NCI-H2029 treated with DMSO at 0.1 percent for 48 hours (cell line): Measurements from ENCODE around the gene HDAC3.
"Not testable (repeated sequence)": the region's sequence is repeated elsewhere in the genome, so short reads cannot be mapped to it uniquely, and the experiment has no call there.

Experiments used
- DNase-seq: peaks from one replicate; lab custom pipeline; 2025; lab: John Stamatoyannopoulos, UW

HDAC3 gene

DNA sequence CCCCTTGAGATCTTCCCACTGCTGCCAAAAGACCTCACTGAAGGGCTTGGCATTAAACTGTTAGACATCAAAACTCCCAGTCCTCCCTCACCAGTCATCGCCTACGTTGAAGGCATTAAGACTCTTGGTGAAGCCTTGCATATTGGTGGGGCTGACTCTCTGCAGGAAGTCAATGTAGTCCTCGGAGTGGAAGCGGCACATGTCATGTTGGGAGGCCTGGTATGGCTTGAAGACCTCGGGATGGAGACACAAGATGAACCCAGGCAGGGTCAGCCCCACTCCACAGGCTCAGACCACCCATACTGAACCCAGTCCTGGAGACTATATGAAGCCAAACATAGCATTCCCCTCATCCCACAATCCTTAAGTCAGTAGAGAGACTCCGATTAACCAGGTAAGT, 1.9 kb downstream of the HDAC3 start:
- DNase-seq: no peak

DNA sequence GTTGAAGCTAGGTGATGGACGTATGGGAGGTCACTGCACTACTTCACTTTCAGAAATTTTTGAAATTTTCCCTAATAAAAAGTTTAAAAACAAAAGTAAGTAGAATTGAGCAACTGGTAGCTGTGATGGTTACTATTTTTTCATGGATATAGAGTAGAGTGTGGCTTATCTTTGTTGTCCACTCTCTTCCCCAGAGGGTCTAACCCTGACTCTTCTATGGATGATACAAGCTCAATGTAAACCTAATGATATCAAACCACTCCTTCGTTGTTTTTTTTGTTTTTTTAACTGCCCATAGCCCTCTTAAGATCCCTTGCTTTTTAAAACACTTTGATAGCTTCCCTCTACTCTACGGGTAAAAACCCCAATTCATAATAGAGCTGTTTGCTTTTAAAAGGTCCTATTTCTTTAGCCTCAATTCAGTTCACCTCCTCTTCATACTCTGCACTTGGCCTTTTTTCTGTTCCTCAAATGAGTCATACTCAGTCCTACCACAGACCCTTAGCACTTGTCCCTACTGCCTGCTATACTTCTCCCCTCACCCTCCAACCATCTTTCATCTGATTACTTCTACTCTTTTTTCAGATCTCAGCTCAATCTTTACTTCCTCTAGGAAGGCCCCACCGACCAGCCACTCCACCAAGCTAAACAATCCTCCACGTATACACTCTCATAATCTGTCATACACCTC, 2.6 kb downstream of the HDAC3 start:
- DNase-seq: no peak

DNA sequence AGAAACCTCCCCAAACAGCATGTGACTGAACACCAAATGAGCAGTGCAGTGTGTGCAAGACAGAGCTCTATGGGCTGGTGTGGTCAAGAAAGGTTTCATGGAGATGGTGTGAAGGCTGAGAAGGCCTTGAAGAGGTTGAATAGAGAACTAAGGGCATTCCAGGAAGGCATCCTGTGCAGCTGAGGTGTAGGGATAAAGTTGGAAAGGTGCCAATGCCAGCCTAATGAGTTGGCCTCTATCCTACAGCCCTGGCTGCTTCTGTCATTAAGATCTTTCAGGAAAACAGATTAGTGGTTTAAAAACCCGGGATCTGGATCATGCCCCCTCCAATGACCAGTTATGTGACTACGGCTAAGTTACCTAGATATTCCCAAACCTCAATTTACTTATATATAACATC, 4.0 kb downstream of the HDAC3 start:
- peak; percentile 36 for DNase-seq

DNA sequence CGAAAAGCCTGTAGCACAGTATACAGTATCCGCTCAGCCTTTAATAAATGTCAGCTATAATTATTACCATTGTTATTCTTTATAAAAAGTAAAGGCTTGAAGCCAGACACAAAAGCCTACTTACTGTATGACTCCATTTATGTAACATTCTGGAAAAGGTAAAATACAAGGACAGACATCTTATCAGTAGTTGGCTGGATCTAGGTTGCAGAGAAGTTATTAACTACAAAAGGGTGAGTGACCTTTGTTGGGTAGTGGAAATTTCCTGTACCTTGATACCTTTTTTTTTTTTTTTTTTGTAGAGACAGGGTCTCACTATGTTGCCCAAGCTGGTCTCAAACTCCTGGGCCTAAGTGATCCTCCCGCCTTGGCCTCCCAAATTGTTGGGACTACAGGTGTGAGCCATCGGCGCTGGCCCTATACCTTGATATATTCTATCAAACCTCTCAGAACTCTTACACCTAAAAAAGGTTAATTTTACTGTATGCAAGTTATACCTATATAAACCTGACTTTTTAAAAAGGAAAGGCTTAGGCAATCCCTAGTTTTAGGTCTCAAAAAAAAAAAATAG, 6.0 kb downstream of the HDAC3 start:
- DNase-seq: no peak

DNA sequence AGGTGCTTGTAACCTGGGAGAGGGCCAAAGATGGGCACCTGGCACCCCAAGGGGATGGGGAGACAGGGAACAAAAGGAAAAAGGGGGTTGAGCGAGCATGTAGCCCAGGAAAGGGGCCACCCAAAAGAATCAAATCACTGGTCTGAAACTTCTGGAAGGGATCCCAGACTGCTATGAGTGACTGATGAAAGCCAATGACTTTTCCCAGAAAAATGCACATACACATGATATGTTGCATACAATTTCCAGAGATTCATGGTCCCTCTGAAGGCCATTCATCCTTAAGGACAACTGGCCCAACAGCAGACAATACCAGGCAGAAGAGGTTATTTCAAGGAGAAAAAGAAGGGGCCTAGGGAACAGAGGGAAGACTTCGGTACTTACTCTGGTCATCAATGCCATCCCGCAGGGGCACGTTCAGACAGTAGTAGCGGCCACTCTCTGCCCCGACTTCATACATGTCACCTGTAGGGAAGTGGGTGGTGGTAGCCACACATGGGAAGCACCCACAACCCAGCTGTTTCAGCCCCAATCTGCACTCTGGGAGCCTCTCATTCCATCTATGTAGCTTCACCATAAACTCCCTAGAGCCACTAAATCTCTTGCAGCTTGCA, 8.4 kb downstream of the HDAC3 start:
- no peak for DNase-seq

DNA sequence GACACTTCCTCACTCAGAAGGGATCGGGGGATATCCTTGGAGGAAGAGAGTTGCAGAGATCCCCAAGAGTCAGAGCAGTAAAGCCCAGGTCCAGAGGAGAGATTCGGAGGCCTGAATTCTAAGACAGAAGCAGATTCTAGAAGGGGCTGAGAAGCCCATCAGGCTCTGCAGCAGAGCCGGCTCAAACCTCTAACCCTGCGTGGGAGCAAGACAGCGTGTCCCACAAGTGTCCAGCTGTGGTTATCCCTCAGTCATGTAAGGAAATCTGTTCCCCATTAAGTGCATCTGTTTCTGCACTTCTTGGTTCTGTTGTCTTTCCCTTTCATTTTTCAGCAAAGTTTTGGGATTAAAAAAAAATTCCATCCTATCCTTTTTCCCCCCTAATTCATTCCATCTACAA, 13.0 kb downstream of the HDAC3 start:
- no peak for DNase-seq

DNA sequence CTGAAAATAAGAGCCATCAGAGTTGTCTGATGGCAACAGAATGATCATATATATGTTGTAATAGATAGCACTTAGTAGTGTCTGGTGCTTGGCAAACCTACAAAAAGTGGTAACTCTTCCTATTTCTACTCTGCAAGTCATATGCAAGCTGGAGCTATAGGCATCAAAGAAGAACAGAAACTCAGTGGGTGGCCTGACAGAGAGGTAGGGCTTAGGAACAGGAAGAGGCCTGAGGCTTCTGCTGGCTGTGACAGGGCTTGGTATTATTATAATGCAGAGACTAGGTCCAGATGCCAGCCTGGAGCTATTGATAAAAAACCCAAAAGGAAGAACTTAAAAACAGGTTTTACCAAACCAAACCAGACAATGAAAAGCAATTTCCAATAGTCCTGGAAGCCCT, 13.5 kb downstream of the HDAC3 start:
- no peak for DNase-seq

DNA sequence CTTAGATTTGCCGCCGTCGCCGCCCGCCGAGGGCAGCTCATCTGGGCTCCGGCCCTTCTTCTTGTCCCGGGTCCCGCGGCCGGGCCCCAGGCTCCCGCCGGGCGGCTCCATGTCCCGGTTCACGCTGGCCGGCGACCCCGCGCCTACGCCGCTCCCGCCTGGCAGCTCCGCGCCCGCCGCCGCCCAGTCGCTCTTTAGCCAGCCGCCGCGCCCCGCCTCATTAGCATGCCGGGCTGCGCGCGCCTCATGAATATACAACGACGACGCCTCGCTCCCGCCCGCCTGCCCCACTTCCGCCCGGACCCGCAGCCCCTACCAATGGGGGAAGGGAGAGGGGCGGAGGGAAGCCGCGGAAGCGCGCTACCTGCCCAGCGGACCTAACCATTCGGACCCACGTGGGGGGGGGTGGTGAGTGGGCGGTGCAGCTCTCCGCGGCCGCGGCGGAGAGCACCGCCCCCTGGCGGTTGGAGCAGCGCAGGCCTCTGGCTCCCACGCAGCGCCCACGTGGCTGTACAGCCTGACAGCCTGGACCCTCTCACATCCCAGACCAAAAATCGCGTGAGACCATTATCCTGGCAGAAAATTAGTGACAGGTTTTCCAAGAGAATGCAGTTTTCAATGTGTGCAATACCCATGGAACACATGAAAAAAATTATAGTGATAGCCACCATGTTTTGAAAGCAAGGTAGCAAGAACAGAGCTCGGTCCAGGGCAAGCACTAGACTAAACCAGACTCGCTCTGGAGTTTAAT, 17.7 kb downstream of the HDAC3 start, which contains the start of gene DIAPH1:
Gene DIAPH1 (minus strand): TSS at position 197 of the 751 bp plus-strand sequence. CDS start 86 bp downstream, at position 111.
- peak; percentile 88 for DNase-seq

DNA sequence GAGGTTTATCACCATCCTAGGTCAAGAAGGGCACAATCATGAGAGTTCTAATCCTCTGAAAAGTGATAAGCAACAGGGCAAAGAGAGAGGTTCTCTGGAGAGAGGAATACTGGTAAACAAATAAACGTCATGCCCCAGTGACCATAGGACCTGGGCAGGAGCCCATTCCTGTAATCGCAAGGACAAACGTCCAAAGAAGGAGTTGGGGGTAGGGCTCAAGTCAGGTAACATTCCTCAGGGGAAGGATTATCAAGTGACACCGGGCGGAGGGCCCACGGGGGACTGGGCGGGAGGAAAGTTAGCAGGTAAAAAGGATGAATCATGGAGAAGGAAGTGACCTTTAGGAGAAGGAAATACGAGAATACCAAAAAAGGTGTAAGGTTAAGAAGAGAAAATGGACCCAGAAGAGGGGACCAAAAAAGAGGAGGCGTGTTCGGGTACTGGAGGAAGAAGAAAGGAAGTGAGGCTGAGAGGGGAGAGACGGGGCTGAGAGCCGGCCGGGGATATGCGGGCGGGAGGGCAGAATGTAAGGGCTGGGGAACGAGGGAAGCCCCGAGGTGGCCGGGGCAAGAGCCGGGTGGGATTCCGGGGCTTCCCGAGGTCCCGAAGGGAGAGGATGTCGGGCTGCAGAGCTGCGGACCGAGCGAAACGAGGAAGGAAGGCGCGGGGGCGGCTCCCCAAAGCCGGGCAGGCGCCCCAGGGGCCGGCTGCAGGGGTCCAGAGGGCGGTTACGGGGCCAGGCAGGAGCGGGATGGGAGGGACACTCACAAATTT, 18.4 kb downstream of the HDAC3 start:
- peak; percentile 59 for DNase-seq

DNA sequence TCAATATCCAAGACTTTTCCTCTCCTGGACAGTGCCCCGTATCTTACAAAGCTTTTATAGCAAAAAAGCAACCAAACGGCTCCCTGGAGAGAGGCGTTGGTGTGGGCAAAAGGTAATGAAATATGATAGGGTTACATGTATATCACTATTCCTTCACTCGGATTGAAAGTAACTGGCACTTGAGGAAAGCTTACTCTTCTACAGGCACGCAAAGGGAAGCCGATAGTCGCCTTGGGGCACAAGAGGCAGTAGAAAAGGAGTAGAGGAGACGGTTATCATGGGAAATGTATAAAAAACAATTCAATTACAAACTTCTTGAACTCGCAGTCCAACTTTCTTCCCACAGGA, 19.0 kb downstream of the HDAC3 start:
- DNase-seq: no peak

DNA sequence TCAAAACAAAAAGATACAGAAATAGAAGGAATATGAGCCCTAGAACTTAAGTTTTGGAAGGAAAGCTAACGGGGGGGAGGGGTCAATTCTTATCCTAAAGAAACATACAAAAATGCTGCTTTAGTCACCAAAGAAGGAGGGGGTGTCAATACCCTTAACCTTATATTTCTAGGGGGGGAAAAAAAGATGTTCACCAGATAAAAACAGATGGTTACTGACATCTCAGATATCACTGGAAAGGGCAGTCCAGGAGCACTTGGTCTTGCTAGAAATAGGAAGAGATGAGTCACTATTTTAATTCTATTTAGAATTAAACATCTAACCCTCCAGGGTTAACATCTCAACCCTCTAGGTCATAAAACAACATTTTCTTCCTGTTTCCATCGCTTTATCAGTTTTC, 19.5 kb downstream of the HDAC3 start:
- DNase-seq: no peak

DNA sequence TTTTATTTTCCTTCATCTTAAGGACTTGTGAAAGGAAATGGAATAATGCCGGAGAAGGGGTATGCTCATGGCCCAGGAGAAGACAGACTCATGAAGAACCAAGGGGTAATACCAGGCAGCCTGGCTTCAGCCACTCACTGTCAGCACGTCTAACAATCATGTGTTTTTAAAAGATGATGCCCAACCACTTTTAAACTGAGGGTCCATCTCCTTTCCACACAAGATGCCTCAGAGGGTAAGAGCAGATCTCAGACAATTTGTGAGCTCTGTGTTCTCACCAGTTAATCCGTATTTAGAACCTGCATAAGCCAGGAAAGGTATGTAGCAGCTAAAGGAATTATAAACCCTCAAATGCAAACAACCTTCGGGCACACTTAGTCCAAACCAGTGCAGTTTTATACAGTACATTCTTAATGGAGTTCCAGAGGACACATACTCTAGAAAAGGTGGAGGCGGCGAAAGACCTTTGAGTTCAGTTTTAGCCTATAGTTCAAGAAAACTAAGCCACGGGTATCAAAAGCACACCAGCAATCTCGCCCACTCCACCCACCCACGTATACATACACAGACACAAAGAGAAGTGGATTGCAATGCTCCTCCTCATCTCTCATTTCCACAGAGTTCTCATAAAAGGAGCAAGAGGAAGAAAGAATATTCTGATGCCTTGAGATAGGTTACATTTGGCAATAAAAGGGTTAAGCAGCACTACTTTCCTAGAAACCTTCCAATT, 20.5 kb downstream of the HDAC3 start:
- no peak for DNase-seq

DNA sequence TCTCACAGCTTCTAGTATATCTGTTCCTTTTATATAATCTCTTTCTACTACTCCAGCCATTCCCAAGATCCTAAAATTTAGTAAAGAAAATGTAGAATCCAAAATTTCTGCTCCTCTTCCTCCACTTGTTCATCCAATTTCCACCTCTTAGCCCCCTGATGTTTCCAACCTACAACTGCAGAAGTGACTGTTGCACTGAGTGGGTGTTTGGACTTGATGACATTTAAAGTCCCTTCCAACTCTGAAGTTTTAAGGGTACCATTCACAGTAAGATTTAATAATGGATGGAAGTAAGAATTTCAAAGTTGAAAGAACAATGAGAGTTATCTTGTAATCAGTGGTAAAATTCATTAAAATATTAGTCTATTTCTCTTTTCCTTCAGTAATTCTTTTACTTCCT, 23.3 kb downstream of the HDAC3 start:
- DNase-seq: no peak

DNA sequence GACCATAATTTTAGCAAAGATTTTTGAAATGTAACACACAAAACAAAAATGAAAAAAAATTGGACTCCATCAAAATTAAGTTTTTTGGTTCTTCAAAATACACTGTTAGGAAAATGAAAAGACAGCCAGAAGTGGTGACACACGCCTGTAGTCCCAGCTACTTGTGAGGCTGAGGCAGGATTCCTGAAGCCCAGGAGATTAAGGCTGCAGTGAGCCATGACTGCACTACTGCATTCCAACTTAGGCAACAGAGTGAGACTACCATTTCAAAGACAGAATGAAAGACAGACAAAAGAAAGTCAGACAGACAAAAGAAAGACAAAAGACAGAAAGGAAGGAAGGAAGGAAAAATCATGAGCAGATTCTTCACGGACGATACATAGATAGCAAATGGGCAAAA, 25.4 kb downstream of the HDAC3 start:
- no peak for DNase-seq

DNA sequence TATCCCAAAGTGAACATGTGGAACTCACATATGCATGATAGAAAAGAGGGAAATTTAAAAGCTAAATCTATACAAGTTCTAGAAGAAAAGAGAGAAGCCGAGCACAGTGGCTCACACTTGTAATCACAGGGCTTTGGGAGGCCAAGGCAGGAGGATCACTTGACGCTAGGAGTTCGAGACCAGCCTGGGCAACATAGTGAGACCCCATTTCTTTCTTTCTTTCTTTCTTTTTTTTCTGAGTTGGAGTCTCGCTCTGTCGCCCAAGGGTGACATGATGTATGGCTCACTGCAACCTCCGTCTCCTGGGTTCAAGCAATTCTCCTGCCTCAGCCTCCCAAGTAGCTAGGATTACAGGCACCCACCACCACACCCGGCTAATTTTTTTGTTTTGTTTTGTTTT, 26.7 kb downstream of the HDAC3 start:
- not testable (repeated sequence) for DNase-seq

DNA sequence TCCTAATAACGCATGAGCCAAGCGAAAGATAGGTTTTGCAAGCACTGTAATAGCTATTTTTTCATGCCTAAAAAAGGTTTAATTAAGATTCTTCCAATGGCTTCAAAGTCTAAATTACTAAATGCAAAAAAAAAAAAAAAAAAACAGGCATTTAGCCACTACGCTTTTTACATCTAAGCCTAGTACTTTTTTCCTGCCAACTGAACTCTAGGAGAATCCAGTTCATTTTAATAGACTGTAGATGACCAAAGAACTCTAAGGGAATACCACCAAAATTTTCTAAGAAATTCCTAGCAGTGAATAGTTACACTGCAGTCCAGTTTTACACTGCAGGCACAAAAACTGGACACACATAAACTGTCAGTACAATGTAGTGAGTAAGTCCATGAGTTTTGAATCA, 27.6 kb downstream of the HDAC3 start:
- DNase-seq: no peak

DNA sequence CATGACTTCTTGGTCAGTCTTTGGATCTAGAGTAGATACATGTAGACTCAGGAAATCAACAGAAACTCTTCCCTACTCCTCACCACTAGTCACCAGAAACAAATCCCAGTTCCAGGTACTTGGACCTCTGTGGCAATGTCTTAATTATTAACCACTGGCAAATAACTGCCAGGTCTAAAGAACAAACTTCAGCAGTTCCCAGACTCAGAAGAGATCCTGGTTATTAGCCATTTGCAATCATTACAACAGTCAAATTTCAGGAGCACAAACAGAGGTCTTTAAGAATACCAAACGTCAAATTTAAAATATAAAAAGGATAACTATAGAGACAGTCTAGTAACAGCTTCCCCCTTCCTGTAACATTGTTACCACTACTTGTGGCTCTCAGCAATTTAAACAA, 28.1 kb downstream of the HDAC3 start:
- DNase-seq: no peak

DNA sequence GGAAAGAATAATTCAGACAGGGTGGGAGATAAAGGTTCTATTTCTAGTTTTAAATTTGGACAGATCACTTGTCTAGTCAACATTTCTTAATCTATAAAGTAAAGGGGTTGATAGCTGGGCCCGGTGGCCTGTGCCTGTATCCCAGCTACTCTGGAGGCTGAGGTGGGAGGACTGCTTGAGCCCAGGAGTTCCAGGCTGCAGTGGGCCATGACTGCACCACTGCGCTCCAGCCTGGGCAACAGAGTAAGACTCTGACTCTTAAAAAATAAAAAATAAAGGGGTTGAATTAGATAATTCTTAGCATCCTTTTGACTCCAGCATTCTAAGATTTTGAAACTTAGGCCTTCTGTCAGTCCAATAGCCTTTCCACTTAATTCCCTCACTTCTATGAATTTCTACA, 28.6 kb downstream of the HDAC3 start:
- no peak for DNase-seq

DNA sequence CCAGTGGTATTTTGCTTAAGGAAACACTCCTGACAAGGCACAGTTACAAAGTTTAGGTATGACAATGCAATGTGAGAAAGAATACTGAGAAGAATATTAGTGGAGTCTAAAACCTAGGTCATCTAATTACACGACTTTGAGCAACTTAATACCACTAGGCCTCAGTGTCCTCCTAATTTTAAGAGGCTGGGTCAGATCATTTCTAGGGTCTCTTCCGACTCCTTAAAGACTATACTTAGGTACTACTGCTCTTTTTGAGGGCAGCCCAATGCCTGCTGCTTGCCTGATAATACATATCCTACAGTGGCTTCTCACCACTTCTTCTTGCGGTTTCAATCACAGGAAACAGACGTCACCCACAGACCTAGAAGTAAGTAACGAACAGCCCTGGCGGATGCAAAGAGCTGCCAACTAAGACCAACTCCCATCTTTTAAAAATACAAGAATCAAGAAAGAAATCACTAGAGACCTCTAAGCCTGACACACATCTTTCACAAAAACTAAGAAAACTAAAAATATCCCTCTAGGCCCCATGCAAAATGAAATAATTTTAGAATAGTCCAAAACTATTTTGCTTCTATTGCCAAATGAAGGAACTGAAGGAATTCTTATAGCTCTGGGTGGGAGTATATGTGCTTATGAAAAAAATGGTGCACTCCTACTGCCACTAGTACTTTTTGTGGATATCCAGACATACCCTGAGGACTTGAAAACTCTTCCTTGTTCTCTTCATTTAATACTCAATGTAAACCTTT, 30.9 kb downstream of the HDAC3 start:
- DNase-seq: no peak

DNA sequence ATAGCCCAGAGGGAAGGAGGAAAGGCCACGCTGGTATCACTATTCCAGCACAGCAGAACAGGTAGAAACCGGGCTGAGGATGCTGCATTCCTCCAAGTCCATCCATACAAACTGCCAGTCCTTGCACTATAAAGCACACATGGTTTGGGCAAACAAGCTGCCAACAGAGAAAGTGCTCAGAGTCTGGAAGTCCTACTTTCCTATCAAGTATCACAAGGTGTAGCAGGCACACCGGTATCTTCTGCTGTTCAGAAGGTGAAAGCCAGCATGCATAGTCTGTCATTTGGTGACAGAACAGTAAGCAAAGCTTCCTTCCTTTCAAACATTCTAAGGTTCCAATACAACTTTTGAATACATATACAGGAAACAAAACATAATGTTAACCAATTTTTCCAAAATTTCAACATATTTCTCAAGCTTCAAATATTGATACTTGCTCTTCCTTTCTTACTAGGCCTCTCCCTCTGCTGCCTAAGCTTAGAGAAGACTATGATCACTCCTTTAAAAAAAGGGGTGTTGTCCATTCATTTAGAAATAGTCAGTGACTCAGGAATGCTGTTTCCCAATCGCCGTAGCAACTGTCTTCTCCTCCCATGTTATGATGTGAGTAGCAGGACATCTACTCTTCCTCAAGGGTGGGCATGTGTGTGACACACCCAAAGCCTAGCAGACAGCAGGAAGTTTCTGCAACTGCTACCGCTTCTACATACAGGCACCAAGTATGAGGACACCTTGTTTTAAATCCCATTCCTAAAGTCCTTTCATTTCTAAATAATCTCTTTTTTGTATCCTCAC, 32.5 kb downstream of the HDAC3 start:
- DNase-seq: no peak
